Peyer's patch (tissue), 4 donors: Measurements from ENCODE around the gene DNAJA4.

Source experiments
- POLR2A ChIP-seq, 2 donors: fragments of 450-650 bp; IDR thresholded peaks; one replicate each; pipeline ENCODE4 v1.5.1; 2017; ENCODE audit warnings: antibody characterized with exemption in 2 of 2, mild to moderate bottlenecking in 2 of 2, moderate library complexity in 2 of 2
- TF ChIP-seq, protein P1 (sequence below), 6 experiments: fragments of 450-650 bp in 4 of 6; fragments of 200-600 bp in 2 of 6; sonication (generic) in 1 of 6; IDR thresholded peaks; one replicate each; pipeline ENCODE4 v1.5.1; 2017 to 2019; ENCODE audit warnings: antibody characterized with exemption in 6 of 6, mild to moderate bottlenecking in 3 of 6, moderate library complexity in 1 of 6

DNA sequence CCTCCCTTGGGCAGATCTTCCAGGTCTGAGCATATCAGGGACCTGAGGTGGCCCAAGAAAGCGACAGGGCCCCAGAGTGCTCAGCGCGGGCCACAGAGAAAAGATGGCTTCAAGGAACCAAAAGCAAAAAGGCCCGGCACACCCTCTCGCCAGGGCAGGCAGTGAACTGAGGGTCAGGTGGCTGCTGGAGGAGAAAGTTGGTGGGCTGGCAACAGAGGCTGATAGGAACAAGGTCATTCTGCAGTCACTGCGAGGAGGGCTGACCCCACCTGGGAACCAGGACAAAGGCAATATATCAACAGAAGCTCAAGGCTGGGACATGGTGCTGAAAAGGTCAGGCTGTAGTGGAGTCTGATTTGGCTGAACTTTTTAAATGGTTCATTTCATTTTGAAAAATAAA is 27.2 kb upstream of the DNAJA4 start:
- TF ChIP-seq POLR2A (IDR thresholded peaks at IDR 0.05), result no peak
- TF ChIP-seq, protein P1, sequence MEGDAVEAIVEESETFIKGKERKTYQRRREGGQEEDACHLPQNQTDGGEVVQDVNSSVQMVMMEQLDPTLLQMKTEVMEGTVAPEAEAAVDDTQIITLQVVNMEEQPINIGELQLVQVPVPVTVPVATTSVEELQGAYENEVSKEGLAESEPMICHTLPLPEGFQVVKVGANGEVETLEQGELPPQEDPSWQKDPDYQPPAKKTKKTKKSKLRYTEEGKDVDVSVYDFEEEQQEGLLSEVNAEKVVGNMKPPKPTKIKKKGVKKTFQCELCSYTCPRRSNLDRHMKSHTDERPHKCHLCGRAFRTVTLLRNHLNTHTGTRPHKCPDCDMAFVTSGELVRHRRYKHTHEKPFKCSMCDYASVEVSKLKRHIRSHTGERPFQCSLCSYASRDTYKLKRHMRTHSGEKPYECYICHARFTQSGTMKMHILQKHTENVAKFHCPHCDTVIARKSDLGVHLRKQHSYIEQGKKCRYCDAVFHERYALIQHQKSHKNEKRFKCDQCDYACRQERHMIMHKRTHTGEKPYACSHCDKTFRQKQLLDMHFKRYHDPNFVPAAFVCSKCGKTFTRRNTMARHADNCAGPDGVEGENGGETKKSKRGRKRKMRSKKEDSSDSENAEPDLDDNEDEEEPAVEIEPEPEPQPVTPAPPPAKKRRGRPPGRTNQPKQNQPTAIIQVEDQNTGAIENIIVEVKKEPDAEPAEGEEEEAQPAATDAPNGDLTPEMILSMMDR (IDR thresholded peaks at IDR 0.05), result no peak
